Stimulated activated CD4-positive, alpha-beta T cell treated with anti-CD3 and anti-CD28 coated beads, Interleukin-1b, Interleukin-23, amount 100 ng/mL, for 4 hours (primary cell): Measurements from ENCODE around the gene INSC.

ENCODE experiments used
- DNase-seq, 2 donors: peaks; one replicate each; pipeline ENCODE4 v3.0.0-alpha.2; 2020; ENCODE audit warnings: low read depth in 2 of 2

Gene INSC

DNA sequence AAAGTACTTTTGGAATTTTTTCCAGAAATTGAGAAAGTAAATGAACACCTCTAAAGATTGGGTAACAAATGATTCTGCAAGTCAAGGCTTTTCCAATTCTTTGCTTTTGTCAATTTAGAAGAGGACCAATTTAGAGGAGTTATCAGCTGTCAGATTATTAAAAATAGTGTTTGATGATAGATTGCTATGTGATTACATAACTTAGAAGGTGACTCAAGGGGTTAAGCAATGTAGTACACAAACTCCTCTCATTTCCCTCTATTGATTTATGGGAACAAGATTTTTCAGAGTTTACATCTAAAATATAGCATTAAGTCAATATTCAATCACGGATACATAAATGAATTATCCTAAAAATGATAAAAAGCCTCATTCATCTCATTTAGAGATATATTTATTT lies 70.3 kb downstream of the INSC start:
- DNase-seq, result no peak

DNA sequence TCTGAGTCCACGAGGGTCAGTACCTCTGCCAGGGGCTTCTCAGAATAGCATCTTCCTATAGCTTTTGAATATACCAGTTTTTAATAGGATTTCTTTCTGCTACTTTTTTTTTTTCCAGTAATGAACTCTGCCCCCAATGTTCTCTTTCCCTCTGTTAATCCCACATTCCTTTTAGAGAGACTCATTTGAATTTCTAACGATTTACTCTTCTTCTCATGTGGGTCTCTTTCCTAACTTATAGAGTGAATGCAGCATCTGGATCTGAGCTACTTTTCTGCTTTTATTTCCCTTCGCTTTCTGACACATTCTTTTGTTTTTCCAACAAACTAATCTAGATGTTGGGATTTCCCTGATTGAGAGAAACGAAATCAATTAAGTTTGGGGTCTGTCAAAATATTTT lies 71.4 kb downstream of the INSC start:
- no peak for DNase-seq

DNA sequence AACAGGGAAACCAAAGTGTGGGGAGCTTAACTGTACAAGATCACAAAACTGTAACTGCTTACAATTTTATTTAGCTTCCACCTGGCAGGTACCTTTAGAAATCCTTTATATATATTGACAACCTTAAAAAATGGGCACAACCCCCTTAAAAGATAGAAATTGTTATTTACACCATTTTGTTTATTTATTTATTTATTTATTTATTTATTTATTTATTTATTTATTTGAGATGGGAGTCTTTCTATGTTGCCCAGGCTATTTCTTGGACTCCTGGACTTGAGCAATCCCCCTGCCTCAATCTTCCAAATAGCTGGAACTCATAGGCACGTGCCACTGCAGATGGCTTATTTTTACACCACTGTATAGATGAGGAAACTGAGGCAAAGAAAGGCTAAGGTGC lies 74.5 kb downstream of the INSC start:
- DNase-seq, result no peak

DNA sequence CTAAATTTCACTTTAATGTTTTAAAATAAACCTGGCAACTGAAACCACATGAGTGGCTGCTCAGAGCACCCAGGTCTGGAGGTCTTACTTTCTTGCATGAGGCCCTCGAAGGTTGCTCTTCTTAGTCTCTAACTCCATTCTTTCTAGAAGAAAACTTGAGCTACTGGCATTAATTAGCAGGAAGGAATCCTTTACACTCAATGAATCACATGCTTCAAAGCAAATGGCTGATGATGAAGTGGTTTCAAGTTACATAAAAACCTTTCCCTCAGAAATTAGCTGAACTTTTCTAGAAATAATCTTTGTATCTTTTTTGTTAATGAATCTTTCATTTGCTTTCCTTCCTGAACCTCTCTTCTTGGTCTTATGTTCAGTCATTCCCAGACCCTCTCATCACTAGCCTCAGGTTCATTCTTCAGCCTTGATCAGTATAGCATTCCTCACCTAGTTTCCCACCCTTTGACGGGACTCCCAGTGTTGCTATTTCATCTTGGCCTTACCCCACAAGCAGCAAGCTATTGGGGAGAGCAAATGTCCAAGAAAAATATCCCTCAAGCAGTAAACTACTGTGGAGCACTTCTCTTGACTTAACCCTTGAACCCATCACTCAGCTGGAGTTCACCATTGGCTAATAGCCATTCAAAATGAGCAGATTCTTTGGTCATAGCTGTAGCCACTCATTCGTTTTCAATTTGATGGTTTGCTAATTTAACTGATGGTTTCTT lies 75.1 kb downstream of the INSC start:
- no peak for DNase-seq

DNA sequence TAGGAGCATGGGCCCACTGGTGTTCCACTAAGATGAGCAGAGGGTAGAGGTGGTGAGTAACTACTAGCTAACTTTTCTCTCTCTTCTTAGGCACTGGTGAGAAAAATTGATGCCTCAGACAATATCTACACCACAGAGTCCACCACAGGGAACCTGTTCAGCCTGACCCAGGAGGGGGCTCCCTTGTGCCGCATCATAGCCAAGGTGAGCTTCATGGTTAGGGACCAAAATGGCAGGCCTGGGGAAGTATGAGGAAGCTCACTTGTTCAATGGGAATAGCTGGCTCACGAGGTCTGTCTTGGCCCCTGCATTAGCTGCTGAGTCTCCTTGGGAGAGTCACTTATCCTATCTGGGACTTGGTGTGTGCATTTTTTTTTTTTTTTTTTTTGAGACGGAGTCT lies 75.9 kb downstream of the INSC start:
- no peak for DNase-seq

DNA sequence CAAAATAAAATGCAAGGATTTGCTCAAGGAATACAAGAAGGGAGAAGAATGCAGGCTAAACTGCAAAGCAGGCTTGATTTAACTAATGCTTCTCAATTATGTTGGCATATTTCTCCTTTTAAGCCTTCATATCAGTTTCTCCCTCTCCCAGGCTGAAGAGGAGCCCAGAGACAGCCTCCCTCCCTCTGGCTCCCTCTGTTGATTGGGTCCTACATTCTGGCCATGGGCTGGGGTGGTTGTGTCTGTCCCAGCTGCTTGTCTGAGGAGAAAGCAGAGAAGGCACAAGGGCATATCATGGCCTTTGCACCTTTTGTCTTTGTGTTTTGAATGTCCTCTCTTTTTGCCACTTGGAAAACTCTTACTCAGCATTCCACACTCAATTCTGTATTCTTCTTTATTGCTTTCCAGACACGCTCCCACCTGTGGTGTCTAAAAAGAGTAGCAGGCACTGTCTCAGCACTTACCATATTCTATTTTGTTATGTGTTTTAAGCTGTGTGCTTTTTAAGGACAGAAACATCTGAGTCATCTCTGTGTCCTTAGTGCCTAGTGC lies 77.4 kb downstream of the INSC start:
- DNase-seq, result no peak

DNA sequence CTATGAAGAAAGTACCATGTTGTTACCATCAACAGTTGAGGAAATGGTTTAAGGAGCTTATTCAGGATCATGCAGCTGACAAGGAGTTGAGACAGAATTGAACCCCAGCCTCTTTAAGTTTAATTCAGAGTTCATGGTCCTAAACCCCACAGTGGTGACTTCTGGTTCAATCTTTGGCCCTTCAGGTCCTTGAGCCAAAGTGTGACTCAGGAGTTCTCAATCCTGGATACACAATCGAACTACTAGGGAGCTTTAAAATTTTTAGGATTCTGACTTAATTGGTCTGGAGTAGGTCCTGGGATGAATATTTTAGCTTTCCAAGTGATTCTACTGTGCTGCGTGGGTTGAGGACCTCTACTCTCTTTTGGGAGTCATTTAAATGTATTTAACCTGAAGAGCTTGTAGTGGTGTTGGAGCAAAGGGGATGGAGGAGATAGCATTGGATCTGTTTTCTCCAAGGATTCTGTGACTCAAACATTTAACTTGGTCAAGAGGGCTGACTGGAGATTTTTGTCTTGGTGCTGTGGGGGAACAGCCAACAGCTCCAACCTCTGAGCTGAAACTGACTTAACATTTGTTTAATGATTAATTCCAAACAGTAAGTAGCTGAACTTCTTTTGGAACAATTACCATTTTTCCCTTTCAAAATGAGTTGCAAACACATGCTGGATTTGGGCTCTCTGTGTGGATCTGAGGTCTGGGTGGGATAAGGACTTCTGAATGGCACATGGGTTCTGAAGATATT lies 80.1 kb downstream of the INSC start:
- DNase-seq, result no peak

DNA sequence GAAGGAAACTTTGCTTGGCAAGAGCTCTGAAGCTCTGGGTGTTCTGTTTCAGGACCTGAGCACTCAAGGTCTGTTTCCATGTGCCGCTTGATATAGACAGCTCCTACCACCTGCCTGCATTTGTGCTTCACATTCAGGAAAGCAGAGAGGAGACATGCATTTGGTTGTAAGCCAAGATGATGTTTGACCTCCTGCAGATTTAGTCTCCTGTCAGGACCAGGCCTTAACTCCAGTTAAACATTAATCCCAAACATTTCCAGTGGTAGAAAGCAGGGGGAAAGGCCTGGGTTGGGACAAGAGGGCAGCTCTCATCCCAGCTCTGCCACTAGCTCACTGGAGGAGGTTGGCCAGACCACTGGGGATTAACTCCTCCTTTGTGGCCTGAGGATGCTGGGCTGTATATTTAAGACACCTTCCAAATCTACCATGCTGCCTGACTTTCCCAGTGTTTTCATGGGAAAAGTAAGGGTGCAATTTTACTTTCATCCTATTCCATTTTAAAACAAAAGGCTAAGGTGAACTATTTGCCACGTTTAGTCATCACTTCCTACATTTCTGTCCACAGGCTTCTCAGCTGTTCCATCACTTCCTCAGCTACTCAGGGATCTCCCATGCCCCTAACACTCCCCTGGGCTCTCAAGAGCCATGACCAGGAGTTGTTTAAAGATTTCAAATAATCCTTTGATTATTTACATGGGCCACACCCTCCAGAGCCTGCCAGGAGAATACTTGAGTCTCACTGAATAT lies 80.9 kb downstream of the INSC start:
- no peak for DNase-seq

DNA sequence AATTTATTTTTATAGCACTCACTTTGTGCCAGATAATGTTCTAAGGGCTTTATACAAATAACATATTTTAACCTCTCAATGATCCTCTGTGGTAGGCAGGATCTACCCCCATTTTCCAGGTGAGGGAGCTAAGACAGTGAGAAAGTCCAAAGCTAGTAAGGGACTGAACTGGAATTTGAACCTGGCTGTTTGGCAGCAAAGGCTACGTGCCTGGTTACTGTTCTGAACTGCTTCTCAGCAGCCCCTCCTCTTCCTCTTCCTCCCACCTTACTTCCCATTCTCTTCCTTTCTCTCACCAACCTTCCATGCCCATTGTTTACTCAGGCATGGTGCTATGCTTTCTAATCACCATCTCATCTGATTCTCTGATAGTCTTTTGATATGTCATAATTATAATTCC lies 82.0 kb downstream of the INSC start:
- DNase-seq, result no peak

DNA sequence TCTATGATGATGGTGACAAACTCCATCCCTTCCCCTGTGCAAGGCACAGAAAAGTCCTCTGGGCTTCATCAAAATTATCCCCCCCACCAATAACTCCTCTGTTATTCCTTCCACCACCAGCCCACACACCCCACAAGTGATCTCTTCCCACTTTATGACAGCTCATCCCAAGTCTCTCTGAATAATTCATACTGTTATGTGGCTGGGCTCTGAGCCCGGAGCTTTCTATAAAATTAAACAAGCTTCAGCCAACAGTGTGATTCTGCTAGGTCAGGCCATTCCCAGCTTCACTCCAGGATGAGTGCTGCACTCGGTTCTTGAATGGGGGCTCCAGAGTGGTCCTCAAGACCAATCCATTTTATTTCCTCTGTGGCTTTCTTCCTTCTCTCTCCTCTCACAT lies 83.0 kb downstream of the INSC start:
- no peak for DNase-seq

DNA sequence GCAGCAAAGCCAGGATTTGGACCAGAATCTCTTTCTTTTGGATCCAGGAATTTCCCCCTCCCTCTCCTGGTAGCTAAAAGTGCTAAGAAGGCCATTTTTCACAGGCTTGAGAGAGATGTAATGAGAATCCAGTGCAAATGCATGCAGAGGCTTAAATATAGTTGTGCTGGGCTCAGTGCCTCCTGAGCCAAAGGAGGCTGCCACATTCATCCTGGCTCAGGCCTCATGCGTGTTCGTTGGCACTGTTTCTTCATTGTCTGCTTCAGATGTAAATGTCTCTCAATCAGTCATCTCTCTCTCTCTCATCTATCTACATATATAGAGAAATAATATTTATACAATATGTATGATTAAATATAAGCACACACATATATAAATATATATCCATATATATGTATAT lies 83.6 kb downstream of the INSC start:
- DNase-seq, result no peak

DNA sequence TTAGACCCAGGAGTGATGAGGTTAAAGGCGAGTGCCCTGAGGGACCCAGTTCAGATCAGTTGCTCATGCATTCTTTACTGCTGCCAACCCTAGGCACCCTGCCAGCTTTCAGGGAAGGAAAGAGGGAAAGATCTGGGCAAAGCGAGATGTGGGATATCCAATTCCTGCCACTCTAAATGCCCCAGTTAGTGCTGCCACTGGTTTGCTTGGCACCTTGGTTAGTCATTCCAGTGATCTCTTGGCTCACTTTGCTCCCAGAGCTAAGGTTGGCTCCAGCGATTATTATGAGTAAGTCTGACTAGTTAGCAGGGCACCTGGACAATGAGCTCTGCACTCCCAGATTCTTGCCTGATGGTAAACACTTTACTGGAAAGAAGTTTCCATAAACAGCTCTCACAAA lies 85.0 kb downstream of the INSC start:
- DNase-seq, result no peak

DNA sequence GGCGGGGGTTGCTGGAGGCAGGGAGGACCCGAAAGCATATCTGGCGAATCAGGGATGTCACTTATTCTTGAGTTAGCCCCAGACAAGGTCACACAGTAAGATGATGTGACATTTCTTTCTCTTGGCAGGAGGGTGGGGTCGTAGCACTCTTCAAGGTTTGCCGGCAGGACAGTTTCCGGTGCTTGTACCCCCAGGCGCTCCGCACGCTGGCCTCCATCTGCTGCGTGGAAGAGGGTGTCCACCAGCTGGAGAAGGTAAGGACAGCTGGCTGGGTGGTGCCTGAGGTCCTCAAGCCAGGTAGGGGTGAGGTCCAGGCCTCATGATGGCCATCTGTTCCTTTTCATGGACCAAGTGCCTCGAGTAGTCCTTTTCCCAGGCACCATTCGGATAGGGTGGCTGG lies 86.0 kb downstream of the INSC start:
- DNase-seq, result no peak

DNA sequence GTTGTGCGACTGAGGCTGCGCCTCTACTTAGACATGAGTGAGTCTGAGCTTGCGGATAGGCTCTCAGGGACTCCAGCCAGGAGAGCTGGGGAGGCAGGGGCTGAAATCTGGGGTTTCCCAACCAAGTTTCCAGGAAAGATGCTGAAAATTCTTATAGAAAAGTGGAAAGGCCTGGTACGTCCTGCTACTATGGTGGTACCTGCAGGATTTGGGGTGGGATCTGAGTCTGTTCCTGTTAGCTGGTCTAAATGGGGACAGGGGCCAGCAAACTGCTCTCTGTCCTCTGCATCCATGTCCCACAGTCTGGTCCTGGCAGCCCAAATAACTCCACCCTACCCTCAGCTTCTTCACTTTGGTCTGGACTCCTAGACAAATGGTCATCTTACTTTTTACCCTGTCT lies 86.9 kb downstream of the INSC start:
- DNase-seq, result no peak

DNA sequence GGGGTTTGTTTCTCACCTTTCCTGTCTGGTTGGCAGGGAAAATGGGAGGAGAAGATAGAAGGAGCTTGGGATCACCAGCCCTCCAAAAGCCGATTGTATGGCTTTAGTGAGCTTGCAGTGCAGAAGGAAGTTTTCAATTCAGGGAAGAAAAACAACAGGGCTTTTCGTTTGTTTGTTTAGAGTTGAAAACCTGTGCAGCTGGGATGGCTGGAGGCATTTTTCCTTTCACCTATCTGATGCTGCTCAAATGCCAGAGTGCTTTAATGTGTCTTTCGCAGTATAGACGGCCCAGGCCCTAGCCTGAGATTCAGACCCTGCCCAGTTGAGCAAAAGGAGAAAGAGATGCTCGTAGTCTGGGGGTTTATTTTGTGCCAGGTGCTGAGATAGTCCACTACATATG lies 87.9 kb downstream of the INSC start:
- DNase-seq, result no peak

DNA sequence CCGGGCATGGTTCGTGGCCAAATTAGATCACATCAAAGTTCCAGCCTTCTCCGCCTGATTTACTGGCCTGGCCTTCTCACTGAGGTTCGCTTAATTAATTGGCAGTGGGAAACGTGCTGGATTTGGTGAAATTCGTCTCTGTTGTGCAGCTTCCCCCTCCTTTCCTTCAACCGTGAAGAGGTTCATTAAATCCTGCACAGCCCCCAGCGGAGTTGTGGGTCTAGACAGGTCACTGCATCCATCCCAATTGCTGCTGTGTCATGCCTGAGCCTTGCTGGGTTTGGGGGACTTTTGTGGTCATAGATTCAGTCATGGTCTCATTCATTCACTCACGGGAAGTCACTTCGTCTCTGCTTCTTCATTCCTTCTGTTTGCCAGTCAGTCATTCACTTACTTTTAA lies 90.0 kb downstream of the INSC start:
- no peak for DNase-seq

DNA sequence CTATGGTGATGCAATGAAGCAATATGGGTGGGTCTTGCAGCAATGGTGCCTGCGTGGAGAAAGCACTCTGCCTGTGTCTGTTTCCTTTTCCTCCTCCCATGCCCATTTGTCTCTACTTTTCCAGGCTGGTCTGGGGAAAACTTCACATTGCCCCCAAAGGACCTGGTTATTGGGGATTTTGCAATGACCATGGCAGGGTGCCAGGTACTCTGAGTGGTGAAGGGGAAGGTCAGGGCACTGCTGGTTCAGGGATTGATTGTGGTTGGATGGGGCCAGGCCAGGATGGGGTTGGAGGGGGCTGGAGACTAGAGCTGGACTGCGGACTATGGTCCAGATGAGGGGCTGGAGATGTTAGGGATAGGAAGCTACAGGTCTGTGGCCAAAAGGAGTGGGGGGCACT lies 92.1 kb downstream of the INSC start:
- DNase-seq, result no peak

DNA sequence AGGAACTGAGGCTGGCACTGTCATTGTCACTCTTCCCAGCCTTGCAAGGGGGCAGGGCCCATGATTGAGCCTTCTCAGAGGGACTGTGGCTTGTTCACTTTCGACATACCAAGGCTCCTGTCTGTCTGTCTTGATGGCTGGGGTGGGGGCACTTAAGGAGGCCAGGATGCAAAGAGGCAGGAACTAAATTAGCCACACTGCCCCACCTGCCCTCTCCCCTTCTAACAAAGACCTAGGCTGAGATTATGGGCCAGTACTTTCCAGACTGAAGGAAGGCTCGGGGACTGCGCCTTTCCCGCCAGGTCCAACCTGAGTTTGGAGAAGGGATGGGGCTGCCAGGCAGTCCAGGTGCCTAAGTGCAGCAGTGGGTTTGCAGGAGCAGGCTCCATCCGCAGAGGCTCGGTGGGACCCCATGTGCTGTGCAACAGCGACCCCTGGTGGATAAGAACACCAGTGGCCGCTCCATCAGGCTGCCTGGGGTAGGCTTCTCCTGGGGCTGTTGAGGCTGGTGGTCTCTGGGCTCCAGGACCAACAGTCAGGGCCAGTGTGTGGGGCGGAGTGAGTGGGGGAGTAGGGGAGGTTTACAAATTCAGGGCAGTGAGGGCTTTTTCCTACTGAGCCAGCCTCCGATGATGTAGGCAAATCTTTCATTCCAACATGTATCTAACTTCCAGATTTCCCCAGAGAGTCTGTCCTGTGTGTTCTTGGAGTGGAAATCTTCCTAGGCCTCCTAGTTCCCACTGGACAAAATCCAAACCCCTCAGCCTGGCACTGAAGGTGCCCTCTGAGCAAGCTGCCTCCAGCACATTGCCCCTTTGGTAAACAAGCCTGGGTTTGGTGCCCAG lies 93.9 kb downstream of the INSC start:
- peak; percentile 57 to 64 for DNase-seq

DNA sequence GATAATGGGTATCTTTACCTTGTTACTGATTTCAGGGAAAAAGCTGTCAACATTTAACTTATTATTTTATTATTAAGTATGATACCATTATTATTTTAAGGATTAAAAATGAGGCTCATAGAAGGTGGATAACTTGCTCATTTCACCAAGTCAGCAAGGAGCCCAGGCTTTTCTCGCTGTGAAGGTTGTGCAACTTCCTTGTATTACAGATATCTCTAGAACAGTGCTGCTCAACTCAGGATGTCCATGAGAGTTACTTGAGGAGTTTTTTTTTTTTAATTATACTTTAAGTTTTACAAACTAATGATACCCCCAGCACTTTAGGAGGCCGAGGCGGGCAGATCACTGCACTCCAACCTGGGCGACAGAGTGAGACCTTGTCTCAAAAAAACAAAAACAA lies 98.2 kb downstream of the INSC start:
- DNase-seq, result no peak

DNA sequence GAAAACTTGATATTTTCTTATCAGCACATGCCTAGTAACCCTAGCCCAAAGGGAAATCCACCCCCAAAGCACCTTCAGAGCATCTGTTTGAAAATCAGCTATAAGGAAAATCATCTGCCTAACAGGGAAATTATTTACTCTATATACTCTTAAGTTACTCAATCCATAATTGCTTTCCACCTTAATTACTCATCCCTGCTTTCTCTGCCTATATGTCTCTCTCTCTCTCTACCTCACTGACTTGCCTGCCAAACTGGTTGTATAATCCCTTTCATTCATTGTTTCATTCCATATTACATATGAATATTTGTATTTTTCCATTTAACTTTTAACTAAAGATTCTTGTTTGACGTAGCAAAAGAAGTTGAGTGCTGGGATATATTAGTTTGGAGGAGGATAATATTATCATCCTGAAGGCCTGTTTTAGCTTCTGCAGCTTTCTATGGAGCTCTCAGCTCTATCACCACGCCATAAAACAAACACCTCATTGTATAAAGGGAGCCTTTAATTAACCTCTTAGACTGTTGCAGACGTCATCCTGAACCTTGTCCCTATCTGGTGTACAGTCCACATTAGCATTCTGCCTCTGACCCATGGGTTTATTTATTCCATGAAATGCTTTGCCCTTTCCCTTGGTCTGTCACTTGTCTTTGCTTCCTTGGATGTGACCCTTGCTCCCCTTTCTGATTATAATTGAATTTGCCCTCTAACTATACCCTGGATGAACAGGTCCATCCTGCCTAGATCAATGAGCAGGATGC lies 98.9 kb downstream of the INSC start:
- DNase-seq, result no peak

DNA sequence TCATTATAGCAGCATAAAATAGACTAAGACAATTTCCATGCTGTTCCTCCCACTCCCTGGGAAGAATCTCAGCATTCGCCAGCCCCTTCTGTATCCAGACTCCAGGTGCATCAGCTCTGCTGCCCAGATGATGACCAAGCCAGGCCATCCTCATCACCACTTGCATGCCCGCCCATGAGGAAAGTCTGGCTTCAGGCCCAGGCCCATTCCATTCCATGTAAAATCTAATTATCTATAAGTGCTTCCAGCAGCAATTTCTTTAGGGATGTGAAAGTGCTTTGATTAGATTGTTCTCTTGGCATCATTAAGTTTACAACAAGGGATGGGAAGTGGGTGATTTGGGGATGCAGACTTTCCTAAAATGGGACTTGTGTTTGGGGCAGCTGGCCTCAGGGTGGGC lies 100.3 kb downstream of the INSC start:
- no peak for DNase-seq
